Bronchial epithelial cell (primary cell): ENCODE measurements around the gene FOXA3. TPM values are rescaled to one million over a fixed set of nuclear protein-coding genes. Genes with fewer than 3 reads are reported as not detected.
A peak's percentile ranks its signal among the peaks of the same experiment; 100 is the strongest.

Source experiments
- DNase-seq: peaks from one replicate; pipeline ENCODE4 v3.0.0-alpha.2; 2010; ENCODE audit warnings: low read depth
- FAIRE-seq: peaks from 2 replicates; lab custom pipeline; 2011; peaks lifted over from hg19 to GRCh38; lab: Jason Lieb, UNC
- H3K27me3 ChIP-seq: 2 replicates; pipeline ENCODE4 v1.5.1; 2011; ENCODE audit warnings: low read length; ENCODE audit not compliant: control insufficient read depth, insufficient read depth
- H3K36me3 ChIP-seq: 2 replicates; pipeline ENCODE4 v1.5.1; 2011; ENCODE audit warnings: low read length; ENCODE audit not compliant: control insufficient read depth, insufficient read depth
- H3K4me3 ChIP-seq: 2 replicates; pipeline ENCODE4 v1.5.1; 2011; ENCODE audit warnings: mild to moderate bottlenecking, low read depth, low read length, control low read depth
- total RNA-seq: library from RNA; depleted of rRNA; stranded (reverse); fragments of >200 nt; gene quantifications from 2 replicates; pipeline ENCODE4 v1.2.1, GENCODE V29; 2014
- TF ChIP-seq, protein P1 (sequence below): IDR thresholded peaks from 2 replicates; pipeline ENCODE4 v1.5.1; 2011; ENCODE audit warnings: mild to moderate bottlenecking, moderate library complexity, low read length, control low read depth, inconsistent platforms; ENCODE audit not compliant: insufficient read depth, severe bottlenecking

Gene FOXA3
- total RNA-seq, 1 donor from 2014 or later: not detected

DNA sequence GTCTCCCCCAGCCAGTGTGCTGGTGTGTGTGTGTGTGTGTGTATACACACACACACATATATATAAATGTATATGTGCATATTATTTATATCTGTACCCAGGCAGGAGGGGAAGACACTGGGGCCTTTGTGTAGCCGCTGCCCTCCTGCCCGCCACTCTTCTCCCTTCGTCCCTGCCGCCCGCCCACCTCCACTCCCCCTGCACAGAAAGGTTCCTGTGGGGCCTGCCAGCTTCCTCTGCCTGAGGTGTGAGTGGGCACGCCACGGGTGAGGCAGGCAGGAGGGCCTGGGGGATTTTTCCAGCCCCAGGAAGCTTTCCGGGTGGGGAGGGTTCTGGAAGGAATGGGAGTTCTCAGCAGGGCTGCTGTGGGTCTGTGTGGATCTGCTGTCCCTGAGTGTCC is 14.9 kb downstream of the FOXA3 start:
- no peaks in the 10 kb centered on the region for H3K36me3 ChIP-seq
- TF ChIP-seq, protein P1, sequence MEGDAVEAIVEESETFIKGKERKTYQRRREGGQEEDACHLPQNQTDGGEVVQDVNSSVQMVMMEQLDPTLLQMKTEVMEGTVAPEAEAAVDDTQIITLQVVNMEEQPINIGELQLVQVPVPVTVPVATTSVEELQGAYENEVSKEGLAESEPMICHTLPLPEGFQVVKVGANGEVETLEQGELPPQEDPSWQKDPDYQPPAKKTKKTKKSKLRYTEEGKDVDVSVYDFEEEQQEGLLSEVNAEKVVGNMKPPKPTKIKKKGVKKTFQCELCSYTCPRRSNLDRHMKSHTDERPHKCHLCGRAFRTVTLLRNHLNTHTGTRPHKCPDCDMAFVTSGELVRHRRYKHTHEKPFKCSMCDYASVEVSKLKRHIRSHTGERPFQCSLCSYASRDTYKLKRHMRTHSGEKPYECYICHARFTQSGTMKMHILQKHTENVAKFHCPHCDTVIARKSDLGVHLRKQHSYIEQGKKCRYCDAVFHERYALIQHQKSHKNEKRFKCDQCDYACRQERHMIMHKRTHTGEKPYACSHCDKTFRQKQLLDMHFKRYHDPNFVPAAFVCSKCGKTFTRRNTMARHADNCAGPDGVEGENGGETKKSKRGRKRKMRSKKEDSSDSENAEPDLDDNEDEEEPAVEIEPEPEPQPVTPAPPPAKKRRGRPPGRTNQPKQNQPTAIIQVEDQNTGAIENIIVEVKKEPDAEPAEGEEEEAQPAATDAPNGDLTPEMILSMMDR: no peak
- DNase-seq: no peak
- no peak for FAIRE-seq
- no peaks in the 10 kb centered on the region for H3K27me3 ChIP-seq
- no peak overlapping the region for H3K4me3 ChIP-seq

DNA sequence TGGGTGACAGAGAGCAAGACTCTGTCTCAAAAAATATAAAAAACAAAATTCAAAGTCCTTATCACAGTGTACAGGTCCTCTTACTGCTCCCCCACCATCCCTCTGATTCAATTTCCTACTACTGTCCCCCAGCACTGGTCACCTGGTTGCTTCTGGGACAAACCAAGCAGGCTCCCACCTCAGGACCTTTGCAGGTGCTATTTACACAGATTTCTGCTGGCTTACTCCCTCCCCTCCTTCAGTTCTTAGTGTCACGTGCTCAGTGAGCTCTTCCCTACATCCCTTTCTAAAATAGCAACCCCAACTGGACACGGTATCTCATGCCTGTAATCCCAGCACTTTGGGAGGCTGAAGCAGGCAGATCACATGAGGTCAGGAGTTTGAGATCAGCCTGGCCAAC is 15.8 kb downstream of the FOXA3 start:
- FAIRE-seq (no peak), DNase-seq (no peak)
- no peaks in the 10 kb centered on the region for H3K27me3 ChIP-seq
- TF ChIP-seq, protein P1: no peak
- no peak overlapping the region for H3K4me3 ChIP-seq
- H3K36me3 ChIP-seq: peaks cover 1% of the 10 kb centered on the region

DNA sequence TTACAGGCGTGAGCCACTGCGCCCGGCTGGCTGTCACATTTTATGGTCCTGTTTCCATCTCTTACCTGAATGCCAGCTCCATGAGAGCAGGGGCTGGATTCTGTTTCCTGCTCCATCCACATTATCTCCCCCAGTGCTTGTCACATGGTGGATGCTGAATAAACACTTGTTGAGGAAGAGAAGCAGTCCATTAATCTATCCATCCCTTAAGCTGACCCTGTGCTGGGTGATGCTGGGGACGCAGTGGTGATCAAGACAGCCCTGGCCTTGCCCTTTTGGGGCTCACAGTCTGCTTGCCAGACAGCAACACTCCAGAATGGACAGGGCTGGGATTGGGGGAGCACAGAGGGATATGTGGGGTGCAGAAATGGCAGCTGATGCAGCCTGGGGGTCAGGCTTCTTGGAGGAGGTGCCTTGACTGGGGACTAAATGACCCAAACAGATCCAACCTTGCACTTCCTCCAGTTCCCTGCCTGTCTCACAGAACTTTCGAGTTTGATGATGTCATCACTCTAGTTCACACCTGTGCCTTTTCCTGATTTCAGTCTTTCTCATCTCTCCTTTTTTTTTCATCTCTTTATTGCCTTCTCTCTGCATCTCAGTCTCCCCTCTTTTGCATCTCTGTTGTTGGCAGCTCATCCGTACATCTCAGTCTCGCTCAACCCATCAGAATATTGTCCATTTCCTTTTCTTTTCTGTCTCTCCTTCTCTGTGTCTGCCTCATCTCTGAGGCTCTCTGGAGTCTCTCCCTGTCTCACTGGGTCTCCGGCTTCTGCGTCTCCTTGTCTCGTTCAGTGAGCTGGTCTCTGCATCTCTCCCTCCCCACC is 17.2 kb downstream of the FOXA3 start:
- TF ChIP-seq, protein P1: no peak
- peaks cover 2% of the 10 kb centered on the region for H3K36me3 ChIP-seq
- no peak overlapping the region for H3K4me3 ChIP-seq
- FAIRE-seq (peak; percentile 70), DNase-seq (no peak)
- no peaks in the 10 kb centered on the region for H3K27me3 ChIP-seq

DNA sequence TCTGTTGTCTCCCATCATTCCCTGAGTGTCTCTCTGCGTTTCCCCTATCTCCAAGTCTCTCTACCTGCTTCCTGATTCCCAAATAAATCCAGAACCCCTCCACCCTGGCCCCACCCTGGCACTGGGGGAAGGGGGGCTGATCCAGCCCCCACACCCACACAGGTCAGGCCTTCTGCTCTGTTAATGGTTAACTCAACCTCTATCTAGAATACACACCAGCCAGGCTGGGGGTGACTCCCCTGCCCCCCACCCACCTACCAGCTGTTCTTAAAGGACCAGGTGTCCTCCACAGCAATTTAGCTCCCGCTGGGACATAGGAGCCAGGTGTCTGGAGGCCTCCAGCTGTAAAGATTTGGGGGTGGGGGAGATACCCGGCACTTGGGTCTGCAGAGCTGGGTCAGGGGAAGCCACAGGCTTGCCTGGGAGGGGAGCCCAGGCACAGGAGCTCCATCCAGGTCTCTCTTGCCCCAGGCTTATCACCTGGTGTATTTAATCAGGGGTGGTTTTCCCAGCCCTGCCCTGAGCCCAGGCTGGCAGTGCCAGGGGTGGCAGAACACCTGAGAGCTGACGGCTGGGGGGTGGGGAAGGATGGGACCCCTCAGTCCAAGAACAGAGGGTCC is 17.9 kb downstream of the FOXA3 start:
- H3K36me3 ChIP-seq: peaks cover 2% of the 10 kb centered on the region
- no peaks in the 10 kb centered on the region for H3K27me3 ChIP-seq
- TF ChIP-seq, protein P1: no peak
- FAIRE-seq: no peak
- H3K4me3 ChIP-seq: no peak overlapping the region
- DNase-seq: no peak

DNA sequence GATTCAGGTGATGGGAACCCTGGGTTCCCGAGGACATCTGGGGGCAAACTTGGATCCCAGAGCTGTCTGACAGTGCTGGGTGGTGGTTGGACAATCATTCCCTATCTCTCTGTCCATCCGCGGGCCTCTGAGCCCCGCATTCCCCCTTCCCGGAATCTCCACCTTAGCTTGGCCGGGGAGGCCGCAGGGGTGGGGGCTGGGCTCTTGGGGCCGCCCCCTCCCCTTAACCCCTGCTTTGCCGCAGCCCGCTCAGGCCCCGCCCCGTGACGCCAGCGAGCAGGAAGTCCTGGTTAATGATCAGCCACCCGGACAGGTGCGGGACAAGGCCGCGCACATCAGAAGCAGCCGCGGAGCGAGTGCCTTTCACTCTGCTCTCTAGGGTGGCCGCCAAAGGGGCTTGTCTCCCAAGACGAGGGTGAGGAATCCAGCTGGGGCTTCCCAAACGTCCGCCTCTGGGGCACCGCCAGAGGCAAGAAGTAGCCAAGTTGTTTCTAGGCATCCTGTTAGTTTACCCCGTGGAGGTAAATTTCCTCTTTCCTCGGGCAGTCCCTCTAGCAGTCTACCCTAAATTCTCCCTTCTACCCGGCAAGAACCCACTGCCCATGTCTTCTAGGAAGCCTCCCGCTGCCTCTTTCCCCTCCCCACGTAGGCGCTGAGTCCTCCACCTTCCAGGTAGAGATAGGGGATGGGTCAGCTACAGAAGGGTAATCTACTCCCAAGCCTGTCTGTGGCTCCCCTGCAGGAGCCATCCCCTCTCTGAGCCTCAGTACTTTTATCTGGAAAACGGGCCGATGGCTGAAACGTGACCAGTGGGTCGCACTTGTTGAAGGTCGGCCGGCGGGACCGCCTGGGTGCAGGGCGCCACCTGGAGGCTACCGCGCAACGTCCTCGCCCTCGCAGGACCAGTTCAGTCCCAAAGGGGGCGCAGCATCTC is 18.8 kb downstream of the FOXA3 start:
- Histone ChIP-seq H3K27me3 (no peaks in the 10 kb centered on the region), H3K36me3 (peaks cover 2% of the 10 kb centered on the region), H3K4me3 (peak overlapping the region; percentile 47)
- DNase-seq: peak; percentile 72
- TF ChIP-seq, protein P1: peak; percentile 99
- FAIRE-seq: no peak
